Small intestine (tissue), 7 donors: ENCODE results near the gene NOLC1. TPM values are rescaled to one million over a fixed set of nuclear protein-coding genes. Genes with fewer than 3 reads are reported as not detected.

Source experiments
- DNase-seq, 2 donors: peaks; one replicate each; pipeline versions ENCODE4 v3.0.0 to v3.0.0-alpha.2; 2013
- FAIRE-seq: peaks from 2 replicates; lab custom pipeline; 2012; peaks lifted over from hg19 to GRCh38; lab: Jason Lieb, UNC
- H3K27ac ChIP-seq, 3 donors: one replicate each; pipeline ENCODE4 v1.5.1; 2013; ENCODE audit warnings: low read length in 2 of 3, mild to moderate bottlenecking in 2 of 3, control low read depth in 1 of 3, inconsistent platforms in 1 of 3, low read depth in 1 of 3, moderate library complexity in 1 of 3
- H3K27me3 ChIP-seq, 3 donors: one replicate each; pipeline ENCODE4 v1.6.1; 2013; ENCODE audit warnings: low read length in 3 of 3, inconsistent platforms in 1 of 3; ENCODE audit not compliant: control insufficient read depth in 3 of 3, insufficient read depth in 3 of 3
- H3K36me3 ChIP-seq, 3 donors: one replicate each; pipeline ENCODE4 v1.6.1; 2013; ENCODE audit warnings: low read length in 3 of 3, inconsistent platforms in 1 of 3, low read depth in 1 of 3, mild to moderate bottlenecking in 1 of 3, moderate library complexity in 1 of 3; ENCODE audit not compliant: control insufficient read depth in 3 of 3, insufficient read depth in 2 of 3
- H3K4me1 ChIP-seq, 3 donors: one replicate each; pipeline ENCODE4 v1.6.1; 2013; ENCODE audit warnings: low read length in 2 of 3, inconsistent platforms in 1 of 3, low read depth in 1 of 3, mild to moderate bottlenecking in 1 of 3, moderate library complexity in 1 of 3; ENCODE audit not compliant: control insufficient read depth in 3 of 3, insufficient read depth in 2 of 3
- H3K4me3 ChIP-seq, 3 donors: one replicate each; pipeline ENCODE4 v1.5.1; 2013; ENCODE audit warnings: low read length in 3 of 3, control low read depth in 1 of 3, inconsistent platforms in 1 of 3, low read depth in 1 of 3, mild to moderate bottlenecking in 1 of 3, moderate library complexity in 1 of 3
- H3K9me3 ChIP-seq, 2 donors: one replicate each; pipeline ENCODE4 v1.6.1; 2013; ENCODE audit warnings: low read depth in 1 of 2, low read length in 1 of 2; ENCODE audit not compliant: control insufficient read depth in 2 of 2, insufficient read depth in 1 of 2
- WGBS, 3 donors: extraction: QIAGEN DNeasy Blood & Tissue Kit; methylation state at CpG; one replicate each; pipeline ENCODE4 v1.1.7; 2013; 5-methylcytosine and 5-hydroxymethylcytosine counted together
- polyA plus RNA-seq, 4 donors: library from polyadenylated mRNA; stranded (reverse) in 3 of 4; unstranded in 1 of 4; fragments of 200-250 nt in 3 of 4; fragments of 120-200 nt in 1 of 4; gene quantifications; one replicate each; pipeline versions ENCODE4 v1.2.1 to v1.2.3, GENCODE V29; 2013
- donor health status: healthy with polysubstance abuse.
- donor health status: control.
- donor health status: control.
- donor health status: Bipolar disorder and iron deficiency.
- donor health status: healthy.

The NOLC1 gene
- polyA plus RNA-seq, 4 donors, result 12.7 to 60.4 (median 34.3) TPM

DNA sequence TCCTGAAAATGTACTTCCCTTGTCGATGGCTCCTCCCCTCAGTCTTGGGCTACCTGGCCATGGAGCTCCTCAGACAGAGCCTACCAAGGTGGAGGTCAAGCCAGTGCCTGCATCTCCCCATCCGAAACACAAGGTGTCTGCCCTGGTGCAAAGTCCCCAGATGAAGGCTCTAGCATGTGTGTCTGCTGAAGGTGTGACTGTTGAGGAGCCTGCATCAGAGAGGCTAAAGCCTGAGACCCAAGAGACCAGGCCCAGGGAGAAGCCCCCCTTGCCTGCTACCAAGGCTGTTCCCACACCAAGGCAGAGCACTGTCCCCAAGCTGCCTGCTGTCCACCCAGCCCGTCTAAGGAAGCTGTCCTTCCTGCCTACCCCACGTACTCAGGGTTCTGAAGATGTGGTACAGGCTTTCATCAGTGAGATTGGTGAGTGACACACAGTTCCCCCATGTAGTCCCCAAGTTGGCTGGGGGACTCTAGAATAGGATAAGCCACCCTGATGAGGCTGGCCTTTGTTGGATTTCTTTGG, 10.5 kb upstream of the NOLC1 start:
- Histone ChIP-seq H3K27ac (no peak overlapping the region), H3K27me3 (no peaks in the 10 kb centered on the region), H3K9me3 (no peaks in the 10 kb centered on the region), H3K4me1 (peaks cover 0 to 3% (median 3%) of the 10 kb centered on the region in 3 donors), H3K36me3 (peaks cover 11 to 79% (median 21%) of the 10 kb centered on the region in 3 donors), H3K4me3 (no peak overlapping the region)
- FAIRE-seq (no peak), DNase-seq (no peak)
- 84 to 91% (median 90%) methylated on average over 4 of the region's 4 CpGs for WGBS, 3 donors

DNA sequence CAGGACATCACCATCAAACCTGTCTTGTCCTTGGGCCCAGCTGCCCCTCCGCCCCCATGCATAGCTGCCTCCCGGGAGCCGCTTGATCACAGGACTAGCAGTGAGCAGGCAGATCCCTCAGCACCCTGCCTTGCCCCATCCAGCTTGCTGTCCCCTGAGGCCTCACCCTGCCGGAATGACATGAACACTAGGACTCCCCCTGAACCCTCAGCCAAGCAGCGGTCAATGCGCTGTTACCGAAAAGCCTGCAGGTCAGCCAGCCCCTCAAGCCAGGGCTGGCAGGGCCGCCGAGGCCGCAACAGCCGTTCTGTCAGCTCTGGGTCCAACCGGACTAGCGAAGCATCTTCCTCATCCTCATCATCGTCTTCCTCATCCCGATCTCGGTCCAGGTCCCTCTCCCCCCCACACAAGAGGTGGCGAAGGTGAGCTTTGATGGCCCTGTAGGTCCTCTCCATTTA, 5.2 kb upstream of the NOLC1 start:
- H3K36me3 ChIP-seq, result peaks cover 7 to 61% (median 17%) of the 10 kb centered on the region in 3 donors
- H3K9me3 ChIP-seq, result no peaks in the 10 kb centered on the region
- no peak for FAIRE-seq
- H3K4me1 ChIP-seq, result peaks cover 0 to 13% (median 0%) of the 10 kb centered on the region in 3 donors
- no peak for DNase-seq
- WGBS, 3 donors, result 94 to 96% (median 96%) methylated on average over 15 to 17 of the region's 17 CpGs
- no peak overlapping the region for H3K27ac ChIP-seq
- H3K4me3 ChIP-seq, result no peak overlapping the region
- no peaks in the 10 kb centered on the region for H3K27me3 ChIP-seq

DNA sequence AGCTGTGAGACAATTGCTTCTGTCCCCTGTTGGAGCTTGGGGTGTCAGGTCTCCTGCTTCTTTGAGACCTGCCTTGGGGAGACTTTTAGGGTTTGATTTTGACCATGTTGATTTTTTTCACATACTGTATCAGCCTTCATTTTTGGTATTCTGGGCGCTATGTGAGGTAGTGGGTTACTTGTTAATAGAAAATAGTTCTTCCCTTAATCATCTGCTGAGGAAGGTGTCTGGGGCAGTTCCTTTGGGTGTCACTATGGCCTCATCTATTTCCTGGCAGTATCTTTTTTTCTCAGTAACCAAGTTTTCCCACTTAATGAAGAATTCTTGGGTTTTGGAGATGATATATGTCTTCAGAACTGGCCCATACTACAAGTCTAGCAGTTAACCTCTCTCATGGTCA, 4.6 kb upstream of the NOLC1 start:
- Histone ChIP-seq H3K27me3 (no peaks in the 10 kb centered on the region), H3K4me1 (peaks cover 0 to 13% (median 0%) of the 10 kb centered on the region in 3 donors), H3K36me3 (peaks cover 7 to 58% (median 17%) of the 10 kb centered on the region in 3 donors), H3K4me3 (no peak overlapping the region), H3K9me3 (no peaks in the 10 kb centered on the region), H3K27ac (no peak overlapping the region)
- WGBS, 3 donors, result 84 to 100% (median 98%) methylated on average over 1 of the region's 1 CpG
- DNase-seq (no peak), FAIRE-seq (no peak)

DNA sequence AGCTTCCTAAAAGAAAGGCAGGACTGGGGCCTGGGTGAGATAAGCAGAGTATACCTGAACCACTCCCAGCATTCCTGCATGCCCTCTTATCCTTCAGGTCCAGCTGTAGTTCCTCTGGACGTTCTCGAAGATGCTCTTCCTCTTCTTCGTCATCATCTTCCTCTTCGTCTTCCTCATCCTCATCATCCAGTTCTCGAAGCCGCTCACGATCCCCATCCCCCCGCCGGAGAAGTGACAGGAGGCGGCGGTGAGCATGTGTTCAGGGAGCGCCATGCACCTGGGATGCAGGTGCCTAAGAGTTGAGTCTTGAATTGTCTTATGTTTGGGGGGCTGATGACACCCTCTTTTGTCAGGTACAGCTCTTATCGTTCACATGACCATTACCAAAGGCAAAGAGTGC, 3.9 kb upstream of the NOLC1 start:
- Histone ChIP-seq H3K4me3 (no peak overlapping the region), H3K4me1 (peaks cover 0 to 18% (median under 1%) of the 10 kb centered on the region in 3 donors), H3K27me3 (no peaks in the 10 kb centered on the region), H3K9me3 (no peaks in the 10 kb centered on the region), H3K27ac (no peak overlapping the region), H3K36me3 (peaks cover 7 to 51% (median 14%) of the 10 kb centered on the region in 3 donors)
- FAIRE-seq (no peak), DNase-seq (no peak)
- WGBS, 3 donors, result 94 to 97% (median 95%) methylated on average over 13 of the region's 13 CpGs

DNA sequence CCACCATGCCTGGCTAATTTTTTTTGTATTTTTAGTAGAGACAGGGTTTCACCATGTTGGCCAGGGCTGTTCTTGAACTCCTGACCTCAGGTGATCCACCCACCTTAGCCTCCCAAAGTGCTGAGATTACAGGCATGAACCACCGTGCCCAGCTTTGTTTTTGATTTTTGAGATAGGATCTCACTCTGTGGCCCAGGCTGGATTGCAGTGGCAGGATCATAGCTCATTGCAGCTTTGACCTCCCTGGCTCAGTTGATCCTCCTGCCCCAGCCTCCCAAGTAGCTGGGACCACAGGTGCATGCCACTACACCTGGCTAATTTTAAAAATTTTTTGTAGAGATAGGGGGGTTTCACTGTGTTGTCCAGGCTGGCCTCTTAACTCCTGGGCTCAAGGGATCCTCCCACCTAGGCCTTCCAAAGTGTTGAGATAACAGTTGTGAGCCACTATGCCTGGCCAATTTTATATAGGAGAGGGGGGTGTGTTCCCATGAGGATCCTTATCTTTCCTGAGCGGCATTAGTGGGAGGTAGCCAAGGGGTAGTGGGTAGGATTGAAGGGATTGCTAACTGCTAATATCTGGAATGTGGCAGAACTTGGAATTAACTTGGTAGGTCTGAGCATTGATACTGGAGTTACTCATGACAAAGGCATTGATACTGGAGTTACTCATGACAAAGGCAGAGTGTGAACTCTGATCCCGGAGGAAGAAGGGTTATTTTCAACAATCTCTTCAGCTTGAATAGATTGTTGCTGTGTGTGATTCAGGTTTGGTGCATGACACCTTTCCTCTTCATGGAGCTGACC, 1.0 kb upstream of the NOLC1 start:
- peak overlapping the region; percentile 85 to 97 (median 88) for H3K27ac ChIP-seq
- DNase-seq (peak in 1 of 2 donors; percentile 64), FAIRE-seq (no peak)
- H3K9me3 ChIP-seq, result no peaks in the 10 kb centered on the region
- peaks cover 2 to 51% (median 11%) of the 10 kb centered on the region in 3 donors for H3K36me3 ChIP-seq
- peaks cover 0 to 20% (median 2%) of the 10 kb centered on the region in 3 donors for H3K4me1 ChIP-seq
- H3K4me3 ChIP-seq, result peak overlapping the region in 2 of 3 donors; percentile 45 to 94
- H3K27me3 ChIP-seq, result no peaks in the 10 kb centered on the region
- WGBS, 3 donors, result 21 to 64% (median 33%) methylated on average over 3 of the region's 3 CpGs

DNA sequence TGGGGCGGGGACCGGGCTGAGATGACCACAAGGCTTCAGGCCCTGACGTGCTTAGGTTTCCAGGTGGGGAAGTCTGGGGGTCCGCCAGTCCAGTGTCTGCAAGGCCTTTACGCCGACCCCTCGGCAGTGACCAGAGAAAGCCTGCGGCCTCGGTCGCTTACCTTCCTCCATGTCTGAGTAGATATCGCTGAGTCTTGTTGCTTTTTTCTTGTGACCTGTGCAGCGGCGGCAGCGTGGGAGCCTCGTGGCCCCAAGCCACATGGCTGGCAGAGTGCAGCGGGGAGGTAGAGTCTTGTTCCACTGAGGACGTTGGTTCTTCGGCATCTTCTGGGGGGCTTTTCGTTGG, 329 bp downstream of the NOLC1 start:
- peak overlapping the region; percentile 81 to 94 (median 89) for H3K4me3 ChIP-seq
- WGBS, 3 donors, result 0% methylated on average over 19 of the region's 19 CpGs

DNA sequence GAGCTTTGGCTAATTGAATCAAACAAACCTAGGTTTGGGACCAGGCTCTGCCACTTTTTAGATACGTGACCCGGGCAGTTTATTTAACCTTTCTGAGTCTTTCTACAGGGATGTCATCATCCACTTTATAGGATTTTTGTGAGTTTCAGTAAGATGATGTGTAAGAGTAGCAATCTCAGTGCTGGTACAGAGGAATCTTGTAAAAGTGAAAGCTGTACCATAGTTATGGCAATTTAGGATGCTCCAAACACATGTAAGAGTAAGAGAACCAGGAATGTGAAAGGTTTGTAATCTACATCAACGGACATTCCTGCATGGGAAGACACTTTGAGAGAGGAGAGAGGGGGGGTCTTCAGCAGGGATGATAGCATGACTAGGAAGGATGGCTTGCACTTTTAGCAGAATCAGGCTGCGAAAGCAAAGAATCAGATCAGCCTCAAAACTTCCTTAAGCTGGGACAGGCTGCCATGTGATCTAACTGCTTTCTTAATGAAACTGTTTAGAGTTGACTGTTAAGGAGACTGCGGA, 968 bp downstream of the NOLC1 start:
- peaks cover 0 to 20% (median 2%) of the 10 kb centered on the region in 3 donors for H3K4me1 ChIP-seq
- peak overlapping the region; percentile 81 to 94 (median 89) for H3K4me3 ChIP-seq
- FAIRE-seq, result no peak
- H3K27ac ChIP-seq, result peak overlapping the region in 2 of 3 donors; percentile 88 to 97
- peaks cover 12 to 50% (median 14%) of the 10 kb centered on the region in 3 donors for H3K36me3 ChIP-seq
- whole genome bisulfite sequencing, 3 donors, result 25% methylated on average over 5 of the region's 5 CpGs
- H3K27me3 ChIP-seq, result no peaks in the 10 kb centered on the region
- peak; percentile 6 to 22 for DNase-seq
- H3K9me3 ChIP-seq, result no peaks in the 10 kb centered on the region

More for the DNA sequence above, 329 bp downstream of the NOLC1 start:
- Histone ChIP-seq H3K9me3 (no peaks in the 10 kb centered on the region), H3K4me1 (peaks cover 0 to 20% (median 2%) of the 10 kb centered on the region in 3 donors), H3K36me3 (peaks cover 9 to 47% (median 9%) of the 10 kb centered on the region in 3 donors), H3K27ac (peak overlapping the region; percentile 74 to 97 (median 88)), H3K27me3 (no peaks in the 10 kb centered on the region)
- FAIRE-seq, result no peak
- DNase-seq, result no peak

DNA sequence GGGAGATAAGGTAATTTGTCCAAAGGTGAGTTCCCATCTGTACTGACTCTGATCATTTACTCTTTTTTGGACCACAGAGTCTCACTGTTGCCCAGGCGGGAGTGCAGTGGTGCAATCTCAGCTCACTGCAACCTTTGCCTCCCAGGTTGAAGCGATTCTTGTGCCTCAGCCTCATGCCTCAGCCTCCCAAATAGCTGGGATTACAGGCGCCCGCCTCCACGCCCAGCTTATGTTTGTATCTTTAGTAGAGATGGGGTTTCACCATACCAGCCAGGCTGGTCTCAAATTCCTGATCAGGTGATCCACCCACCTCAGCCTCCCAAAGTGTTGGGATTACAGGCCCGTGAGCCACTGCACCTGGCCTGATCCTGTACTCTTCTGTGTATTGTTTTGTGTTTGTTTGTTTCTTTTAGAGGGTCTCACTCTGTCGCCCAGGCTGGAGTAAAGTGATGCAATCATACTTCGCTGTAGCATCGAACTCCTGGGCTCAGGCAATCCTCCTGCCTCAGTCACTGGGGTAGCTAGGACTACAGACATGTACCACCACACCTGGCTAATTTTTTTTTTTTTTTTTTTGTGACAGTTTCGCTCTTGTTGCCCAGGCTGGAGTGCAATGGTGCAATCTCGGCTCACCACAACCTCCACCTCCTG, 2.4 kb downstream of the NOLC1 start:
- no peaks in the 10 kb centered on the region for H3K27me3 ChIP-seq
- H3K4me1 ChIP-seq, result peaks cover 0 to 19% (median 2%) of the 10 kb centered on the region in 3 donors
- DNase-seq, result peak in 1 of 2 donors; percentile 17
- H3K4me3 ChIP-seq, result no peak overlapping the region
- FAIRE-seq, result no peak
- H3K36me3 ChIP-seq, result peaks cover 12 to 46% (median 21%) of the 10 kb centered on the region in 3 donors
- no peaks in the 10 kb centered on the region for H3K9me3 ChIP-seq
- 88 to 91% (median 91%) methylated on average over 11 of the region's 11 CpGs for WGBS, 3 donors
- H3K27ac ChIP-seq, result no peak overlapping the region
